HG03469 (cell line): ENCODE measurements around the gene KIRREL3.

Experiments
- ATAC-seq: cut with Tn5 transposase; IDR thresholded peaks from one replicate; pipeline ENCODE4 v1.9.1; 2021; ENCODE audit warnings: mild to moderate bottlenecking, moderate library complexity, moderate number of reproducible peaks; ENCODE audit not compliant: unreplicated experiment

Gene KIRREL3

GRCh38 chr11:126722006-126722736 is 278.4 kb downstream of the KIRREL3 start:
- ATAC-seq = no peak

- ATAC-seq = no peak
Measured at GRCh38 chr11:126720539-126721235, 279.9 kb downstream of the KIRREL3 start.

GRCh38 chr11:126719740-126720139 is 280.8 kb downstream of the KIRREL3 start:
- no peak for ATAC-seq

GRCh38 chr11:126718276-126718675 is 282.3 kb downstream of the KIRREL3 start:
- no peak for ATAC-seq

GRCh38 chr11:126716456-126717083 is 284.0 kb downstream of the KIRREL3 start:
- no peak for ATAC-seq

- no peak for ATAC-seq
Measured at GRCh38 chr11:126713806-126714205, 286.8 kb downstream of the KIRREL3 start.

GRCh38 chr11:126711977-126712625 is 288.5 kb downstream of the KIRREL3 start:
- no peak for ATAC-seq

GRCh38 chr11:126710804-126711399 is 289.7 kb downstream of the KIRREL3 start:
- ATAC-seq = no peak

GRCh38 chr11:126707498-126707897 is 293.1 kb downstream of the KIRREL3 start:
- ATAC-seq = no peak

- no peak for ATAC-seq
Measured at GRCh38 chr11:126704096-126704495, 296.5 kb downstream of the KIRREL3 start.

- no peak for ATAC-seq
Measured at GRCh38 chr11:126703662-126704061, 296.9 kb downstream of the KIRREL3 start.

GRCh38 chr11:126702987-126703386 is 297.6 kb downstream of the KIRREL3 start:
- ATAC-seq = no peak

GRCh38 chr11:126702165-126702720 is 298.3 kb downstream of the KIRREL3 start:
- ATAC-seq = no peak

- ATAC-seq = peak; percentile 6
Measured at GRCh38 chr11:126701520-126701897, 299.1 kb downstream of the KIRREL3 start.

- ATAC-seq = peak; percentile 72
Measured at GRCh38 chr11:126700768-126701519, 299.6 kb downstream of the KIRREL3 start.

- ATAC-seq = no peak
Measured at GRCh38 chr11:126698576-126698975, 302.0 kb downstream of the KIRREL3 start.

- no peak for ATAC-seq
Measured at GRCh38 chr11:126697936-126698335, 302.6 kb downstream of the KIRREL3 start.

- ATAC-seq = no peak
Measured at GRCh38 chr11:126696982-126697381, 303.6 kb downstream of the KIRREL3 start.

- no peak for ATAC-seq
Measured at GRCh38 chr11:126695293-126695692, 305.3 kb downstream of the KIRREL3 start.

- no peak for ATAC-seq
Measured at GRCh38 chr11:126694065-126694625, 306.4 kb downstream of the KIRREL3 start.
